Esophagus muscularis mucosa (tissue), 4 donors: Measurements from ENCODE around the gene LGI1. TPM values are rescaled to one million over a fixed set of nuclear protein-coding genes. Genes with fewer than 3 reads are reported as not detected.

ENCODE experiments used
- DNase-seq: peaks from one replicate; pipeline ENCODE4 v3.0.0-alpha.2; 2017; ENCODE audit errors: extremely low spot score
- H3K27ac ChIP-seq, 4 donors: fragments of 200-600 bp; sonication (generic); replicated peaks in 1 of 4; 1 replicate in 3 of 4; 2 replicates in 1 of 4; pipeline ENCODE4 v1.5.1; 2016 to 2019; ENCODE audit warnings: mild to moderate bottlenecking in 1 of 4
- H3K27me3 ChIP-seq, 4 donors: fragments of 200-600 bp; sonication (generic); one replicate each; pipeline versions ENCODE4 v1.5.1 to v1.6.0; 2016 to 2019
- H3K36me3 ChIP-seq, 4 donors: fragments of 200-600 bp; sonication (generic); one replicate each; pipeline ENCODE4 v1.5.1; 2016 to 2019
- H3K4me1 ChIP-seq, 4 donors: fragments of 200-600 bp; sonication (generic); one replicate each; pipeline ENCODE4 v1.5.1; 2016 to 2019
- H3K4me3 ChIP-seq, 4 donors: fragments of 200-600 bp; sonication (generic); 1 replicate in 2 of 4; 2 replicates in 2 of 4; pipeline ENCODE4 v1.5.1; 2016 to 2019; ENCODE audit warnings: mild to moderate bottlenecking in 4 of 4, moderate library complexity in 1 of 4
- H3K9me3 ChIP-seq, 4 donors: fragments of 200-600 bp; sonication (generic); 1 replicate in 3 of 4; 2 replicates in 1 of 4; pipeline ENCODE4 v1.5.1; 2016 to 2019
- EP300 ChIP-seq: sonication (generic); formaldehyde crosslinking; IDR thresholded peaks from one replicate; pipeline ENCODE4 v1.6.1; 2017; ENCODE audit warnings: antibody characterized with exemption
- POLR2A ChIP-seq: fragments of 450-650 bp; IDR thresholded peaks from one replicate; pipeline ENCODE4 v1.6.1; 2017; ENCODE audit warnings: antibody characterized with exemption, moderate library complexity, mild to moderate bottlenecking, low read depth
- POLR2AphosphoS5 ChIP-seq, 2 donors: sonication (generic); formaldehyde crosslinking; IDR thresholded peaks; one replicate each; pipeline ENCODE4 v1.6.1; 2017; ENCODE audit warnings: antibody characterized with exemption in 2 of 2
- WGBS: methylation state at CpG from one replicate; pipeline ENCODE4 v1.1.5; 2018; 5-methylcytosine and 5-hydroxymethylcytosine counted together
- intact Hi-C: fragments of 100-400 bp; cut with DNase I; formaldehyde crosslinking; loops from one replicate; pipeline ENCODE4 v1.15.1; 2023
- total RNA-seq, 4 donors: library from RNA; depleted of rRNA; stranded (reverse); fragments of >200 nt; gene quantifications; one replicate each; pipeline versions ENCODE4 v1.1.0 to v1.2.1, GENCODE V29; 2016
- TF ChIP-seq, protein P1 (sequence below), 3 experiments: fragments of 200-600 bp in 2 of 3; fragments of 450-650 bp in 1 of 3; sonication (generic) in 2 of 3; IDR thresholded peaks; one replicate each; pipeline ENCODE4 v1.5.1; 2017 to 2019; ENCODE audit warnings: antibody characterized with exemption in 3 of 3, mild to moderate bottlenecking in 2 of 3, moderate library complexity in 1 of 3

The LGI1 gene
- total RNA-seq, 4 donors from 2014 or later, result 0.17 to 0.69 (median 0.32) TPM; not detected in 1

DNA sequence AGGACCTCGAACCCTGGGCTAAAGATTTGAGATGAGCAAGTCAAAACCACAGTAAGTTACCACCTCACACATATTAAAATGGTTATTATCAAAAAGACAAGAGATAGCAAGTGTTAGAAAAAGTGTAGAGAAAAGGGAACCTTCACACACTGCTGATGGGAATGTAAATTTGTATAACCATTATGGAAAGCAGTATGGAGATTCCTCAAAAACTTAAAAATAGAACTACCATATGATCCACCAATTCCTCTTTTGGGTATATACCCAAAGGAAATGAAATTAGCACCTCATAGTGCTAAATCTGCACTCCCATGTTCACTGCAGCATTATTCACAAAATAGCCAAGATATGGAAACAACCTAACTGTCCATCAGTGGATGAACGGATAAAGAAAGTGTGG, 34.6 kb upstream of the LGI1 start:
- no peak for DNase-seq
- no peaks in the 10 kb centered on the region for H3K9me3 ChIP-seq
- intact Hi-C loops, result no loop called here
- H3K27ac ChIP-seq, result no peak overlapping the region
- no peaks in the 10 kb centered on the region for H3K4me1 ChIP-seq
- peaks cover 0 to 6% (median 0%) of the 10 kb centered on the region in 4 donors for H3K27me3 ChIP-seq
- TF ChIP-seq EP300 (no peak), POLR2A (no peak), POLR2AphosphoS5 (IDR thresholded peaks at IDR 0.05) (no peak)
- TF ChIP-seq, protein P1, sequence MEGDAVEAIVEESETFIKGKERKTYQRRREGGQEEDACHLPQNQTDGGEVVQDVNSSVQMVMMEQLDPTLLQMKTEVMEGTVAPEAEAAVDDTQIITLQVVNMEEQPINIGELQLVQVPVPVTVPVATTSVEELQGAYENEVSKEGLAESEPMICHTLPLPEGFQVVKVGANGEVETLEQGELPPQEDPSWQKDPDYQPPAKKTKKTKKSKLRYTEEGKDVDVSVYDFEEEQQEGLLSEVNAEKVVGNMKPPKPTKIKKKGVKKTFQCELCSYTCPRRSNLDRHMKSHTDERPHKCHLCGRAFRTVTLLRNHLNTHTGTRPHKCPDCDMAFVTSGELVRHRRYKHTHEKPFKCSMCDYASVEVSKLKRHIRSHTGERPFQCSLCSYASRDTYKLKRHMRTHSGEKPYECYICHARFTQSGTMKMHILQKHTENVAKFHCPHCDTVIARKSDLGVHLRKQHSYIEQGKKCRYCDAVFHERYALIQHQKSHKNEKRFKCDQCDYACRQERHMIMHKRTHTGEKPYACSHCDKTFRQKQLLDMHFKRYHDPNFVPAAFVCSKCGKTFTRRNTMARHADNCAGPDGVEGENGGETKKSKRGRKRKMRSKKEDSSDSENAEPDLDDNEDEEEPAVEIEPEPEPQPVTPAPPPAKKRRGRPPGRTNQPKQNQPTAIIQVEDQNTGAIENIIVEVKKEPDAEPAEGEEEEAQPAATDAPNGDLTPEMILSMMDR (IDR thresholded peaks at IDR 0.05), result no peak
- no peak overlapping the region for H3K4me3 ChIP-seq
- no peaks in the 10 kb centered on the region for H3K36me3 ChIP-seq
- 86% methylated on average over 2 of the region's 2 CpGs for WGBS

DNA sequence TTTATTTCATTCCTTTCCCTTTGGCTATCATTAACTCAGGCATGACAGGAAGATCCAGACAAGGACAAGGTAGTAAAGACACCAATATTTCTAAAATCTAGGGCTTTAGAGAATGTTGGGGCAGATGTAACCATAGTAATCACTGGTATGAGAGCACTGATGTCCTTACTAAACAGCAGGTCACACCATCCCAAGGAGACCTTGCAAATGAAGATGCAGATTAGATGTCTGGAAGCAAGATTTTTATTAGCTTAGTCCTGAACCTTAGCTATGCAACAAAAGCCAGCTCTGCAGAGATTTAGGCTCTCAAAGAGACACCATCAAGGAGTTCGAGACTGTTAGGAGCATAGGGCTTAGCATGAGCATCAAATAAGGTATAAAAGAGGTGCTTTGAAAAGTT, 31.7 kb upstream of the LGI1 start:
- Histone ChIP-seq H3K4me3 (no peak overlapping the region), H3K27me3 (no peaks in the 10 kb centered on the region), H3K27ac (no peak overlapping the region), H3K4me1 (peaks cover 0 to 7% (median 3%) of the 10 kb centered on the region in 4 donors), H3K9me3 (no peaks in the 10 kb centered on the region), H3K36me3 (no peaks in the 10 kb centered on the region)
- intact Hi-C loops, result no loop called here
- 75% methylated on average over 1 of the region's 1 CpG for WGBS
- TF ChIP-seq EP300, result no peak
- no peak for TF ChIP-seq POLR2A
- TF ChIP-seq, protein P1 (IDR thresholded peaks at IDR 0.05), result no peak
- TF ChIP-seq POLR2AphosphoS5 (IDR thresholded peaks at IDR 0.05), result no peak
- DNase-seq, result no peak

DNA sequence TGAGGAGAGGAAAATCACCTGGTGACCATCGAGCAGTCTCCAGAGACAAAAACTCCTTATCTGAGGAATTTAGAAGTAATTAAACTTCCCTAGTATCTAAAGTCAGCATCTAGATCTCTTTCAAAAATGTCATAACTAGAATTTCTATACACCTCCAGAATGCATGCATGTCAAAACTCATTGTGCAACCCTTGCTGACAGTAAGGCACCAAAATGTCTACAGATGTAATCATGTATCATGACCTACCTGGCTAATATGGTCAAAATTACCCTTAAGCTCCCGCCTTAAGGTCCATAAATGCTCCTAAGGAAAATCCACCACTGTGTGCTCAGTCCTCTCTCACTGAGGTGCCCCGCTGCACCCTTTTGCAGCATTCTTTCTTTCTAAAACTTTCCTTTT, 16.4 kb upstream of the LGI1 start:
- Histone ChIP-seq H3K9me3 (no peaks in the 10 kb centered on the region), H3K27ac (no peak overlapping the region), H3K27me3 (no peaks in the 10 kb centered on the region), H3K36me3 (no peaks in the 10 kb centered on the region), H3K4me1 (no peaks in the 10 kb centered on the region), H3K4me3 (no peak overlapping the region)
- WGBS, result 83% methylated on average over 3 of the region's 3 CpGs
- intact Hi-C loops, result no loop called here
- DNase-seq, result no peak
- TF ChIP-seq POLR2AphosphoS5 (IDR thresholded peaks at IDR 0.05), result no peak
- TF ChIP-seq EP300, result no peak
- TF ChIP-seq POLR2A, result no peak
- TF ChIP-seq, protein P1 (IDR thresholded peaks at IDR 0.05), result no peak

DNA sequence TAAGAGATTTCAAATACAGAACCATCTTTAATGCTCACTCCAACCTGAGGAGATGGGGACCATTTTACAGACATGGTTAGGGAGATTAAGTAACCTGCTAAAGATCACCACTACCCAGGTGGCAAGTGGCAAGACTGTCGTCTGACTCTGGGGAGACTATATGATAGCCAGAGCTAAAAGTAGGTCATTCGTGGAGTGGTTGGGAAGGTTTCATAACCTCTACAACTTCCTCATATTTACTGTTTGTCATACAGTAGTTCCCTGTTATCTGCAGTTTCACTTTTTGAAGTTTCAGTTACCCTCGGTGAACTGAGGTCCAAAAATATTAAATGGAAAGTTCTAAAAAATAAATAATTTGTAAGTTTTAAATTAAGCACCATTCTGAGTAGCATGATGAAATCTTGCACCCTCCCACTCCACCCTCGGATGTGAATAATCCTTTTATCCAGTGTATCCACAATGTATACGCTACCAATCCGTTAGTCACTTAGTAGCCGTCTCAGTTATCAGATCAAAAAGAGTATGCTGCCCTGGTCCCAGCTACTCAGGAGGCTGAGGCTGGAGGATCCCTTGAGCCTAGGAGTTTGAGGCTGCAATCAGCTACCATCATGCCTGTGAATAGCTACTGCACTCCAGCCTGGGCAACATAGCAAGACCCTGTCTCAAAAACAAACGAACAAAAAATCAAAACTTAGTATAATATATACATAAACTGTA, 14.9 kb upstream of the LGI1 start:
- H3K9me3 ChIP-seq, result no peaks in the 10 kb centered on the region
- no peak for DNase-seq
- H3K4me3 ChIP-seq, result no peak overlapping the region
- 68% methylated on average over 8 of the region's 8 CpGs for WGBS
- no peak overlapping the region for H3K27ac ChIP-seq
- no peaks in the 10 kb centered on the region for H3K27me3 ChIP-seq
- TF ChIP-seq POLR2AphosphoS5 (IDR thresholded peaks at IDR 0.05), result no peak
- TF ChIP-seq, protein P1 (IDR thresholded peaks at IDR 0.05), result no peak
- TF ChIP-seq EP300, result no peak
- TF ChIP-seq POLR2A, result no peak
- no peaks in the 10 kb centered on the region for H3K4me1 ChIP-seq
- intact Hi-C loops, result no loop called here
- no peaks in the 10 kb centered on the region for H3K36me3 ChIP-seq
